ENCODE results near the gene PRPF40A. TPM values are rescaled to one million over a fixed set of nuclear protein-coding genes. Genes with fewer than 3 reads are reported as not detected.

PRPF40A gene
- total RNA-seq, 1 donor from 2014 or later, result 131 TPM

- H3K36me3 Mint-ChIP-seq (ENCODE audit: low read depth, unreplicated experiment), result no peaks in the 10 kb centered on the region
- H3K4me2 ChIP-seq (ENCODE audit: low read length), result no peak overlapping the region
- no peak overlapping the region for H3K9ac ChIP-seq (ENCODE audit: low read length)
- H3K27ac ChIP-seq (ENCODE audit: low read depth, low read length), result no peak overlapping the region
- H3K36me3 ChIP-seq (ENCODE audit: insufficient read depth, low read length), result no peaks in the 10 kb centered on the region
- no peaks in the 10 kb centered on the region for H3K4me1 ChIP-seq (ENCODE audit: insufficient read depth, low read length)
- H3K79me2 ChIP-seq (ENCODE audit: insufficient read depth, low read length), result no peaks in the 10 kb centered on the region
- no peak for FAIRE-seq
- DNase-seq (ENCODE audit: low read depth), result no peak
- no peak overlapping the region for H3K4me3 ChIP-seq (ENCODE audit: insufficient read depth, low read depth, low read length)
- H3K4me3 Mint-ChIP-seq (ENCODE audit: unreplicated experiment), result no peak overlapping the region
- H3K9me3 Mint-ChIP-seq (ENCODE audit: unreplicated experiment), result no peaks in the 10 kb centered on the region
- peaks cover 32% of the 10 kb centered on the region for H3K4me1 Mint-ChIP-seq (ENCODE audit: low read depth, unreplicated experiment)
- H3K27me3 Mint-ChIP-seq (ENCODE audit: low read depth, unreplicated experiment), result no peaks in the 10 kb centered on the region
- no peak overlapping the region for H2AFZ ChIP-seq (ENCODE audit: low read depth, low read length)
- no peaks in the 10 kb centered on the region for H3K9me3 ChIP-seq (ENCODE audit: insufficient read depth, low read depth, low read length)
- TF ChIP-seq EZH2 (IDR thresholded peaks at IDR 0.05; ENCODE audit: insufficient read depth, low read length) (no peak), CTCF (IDR thresholded peaks at IDR 0.05; ENCODE audit: insufficient read depth, low read depth, low read length) (no peak)
- H4K20me1 ChIP-seq (ENCODE audit: insufficient read depth, low read length), result no peaks in the 10 kb centered on the region
- no peaks in the 10 kb centered on the region for H3K27me3 ChIP-seq (ENCODE audit: insufficient read depth, low read length)
- no peak overlapping the region for H3K27ac Mint-ChIP-seq (ENCODE audit: unreplicated experiment)
These were observed 114.1 kb downstream of the PRPF40A start for GRCh38 chr2:152603166-152603565.

GRCh38 chr2:152602750-152603149 lies 114.5 kb downstream of the PRPF40A start:
- no peaks in the 10 kb centered on the region for H3K9me3 Mint-ChIP-seq (ENCODE audit: unreplicated experiment)
- Histone ChIP-seq H4K20me1 (ENCODE audit: insufficient read depth, low read length) (no peaks in the 10 kb centered on the region), H3K79me2 (ENCODE audit: insufficient read depth, low read length) (no peaks in the 10 kb centered on the region), H3K4me1 (ENCODE audit: insufficient read depth, low read length) (no peaks in the 10 kb centered on the region), H3K27ac (ENCODE audit: low read depth, low read length) (no peak overlapping the region), H3K36me3 (ENCODE audit: insufficient read depth, low read length) (no peaks in the 10 kb centered on the region), H3K9ac (ENCODE audit: low read length) (no peak overlapping the region), H3K27me3 (ENCODE audit: insufficient read depth, low read length) (no peaks in the 10 kb centered on the region), H2AFZ (ENCODE audit: low read depth, low read length) (no peak overlapping the region), H3K9me3 (ENCODE audit: insufficient read depth, low read depth, low read length) (no peaks in the 10 kb centered on the region), H3K4me3 (ENCODE audit: insufficient read depth, low read depth, low read length) (no peak overlapping the region), H3K4me2 (ENCODE audit: low read length) (no peak overlapping the region)
- DNase-seq (ENCODE audit: low read depth) (no peak), FAIRE-seq (no peak)
- no peaks in the 10 kb centered on the region for H3K27me3 Mint-ChIP-seq (ENCODE audit: low read depth, unreplicated experiment)
- H3K27ac Mint-ChIP-seq (ENCODE audit: unreplicated experiment), result no peak overlapping the region
- peaks cover 32% of the 10 kb centered on the region for H3K4me1 Mint-ChIP-seq (ENCODE audit: low read depth, unreplicated experiment)
- peaks cover 2% of the 10 kb centered on the region for H3K36me3 Mint-ChIP-seq (ENCODE audit: low read depth, unreplicated experiment)
- no peak overlapping the region for H3K4me3 Mint-ChIP-seq (ENCODE audit: unreplicated experiment)
- TF ChIP-seq CTCF (IDR thresholded peaks at IDR 0.05; ENCODE audit: insufficient read depth, low read depth, low read length), result no peak
- no peak for TF ChIP-seq EZH2 (IDR thresholded peaks at IDR 0.05; ENCODE audit: insufficient read depth, low read length)

Other genes starting within 250 kb of the PRPF40A start
- gene ARL6IP6, start 1.2 kb upstream of the PRPF40A start, total RNA-seq, result 17.0 and 18.1 TPM in 2 replicates

All from astrocyte (in vitro differentiated cells and primary cell).